Measurements from ENCODE around the gene COX10.
"Not testable (repeated sequence)": the region's sequence is repeated elsewhere in the genome, so short reads cannot be mapped to it uniquely, and the experiment has no call there.

COX10 gene

GRCh38 chr17:14069251-14070021 is at the start of gene COX10:
Gene COX10 (plus strand): TSS chr17:14069504. CDS start chr17:14069606, 102 bp downstream.
- DNase-seq (ENCODE audit: low read depth in 3 of 3) = peak; percentile 78 to 85 (median 80)

DNA sequence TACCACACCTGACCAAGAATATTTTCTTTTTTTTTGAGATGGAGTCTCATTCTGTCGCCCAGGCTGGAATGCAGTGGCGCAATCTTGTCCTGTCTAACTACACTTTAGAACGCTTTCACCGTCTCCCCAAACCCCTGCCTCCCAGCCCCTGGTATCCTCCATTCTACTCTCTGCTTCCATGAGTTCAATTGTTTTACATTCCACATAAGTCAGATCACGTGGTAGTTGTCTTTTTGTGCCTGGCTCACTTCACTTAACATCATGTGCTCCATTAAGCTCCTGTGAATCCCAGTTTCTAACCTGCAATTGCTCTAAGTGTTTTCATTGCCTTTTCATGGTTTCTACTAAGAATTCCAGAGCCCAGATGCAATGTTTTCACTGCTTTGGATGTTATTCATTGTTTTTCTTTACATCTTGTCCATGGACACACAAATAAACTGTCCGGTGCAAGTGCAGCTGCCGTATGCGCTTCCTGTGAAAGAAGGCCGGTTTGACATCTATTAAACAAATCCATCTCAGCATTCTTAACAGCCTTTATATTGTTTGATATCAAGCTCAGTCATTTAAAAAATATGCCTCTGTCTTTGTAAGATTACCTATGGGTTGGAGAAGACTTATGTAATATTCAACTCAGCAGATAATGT is 47.5 kb upstream of the COX10 start:
- not testable (repeated sequence) for DNase-seq (ENCODE audit: low read depth in 3 of 3)

DNA sequence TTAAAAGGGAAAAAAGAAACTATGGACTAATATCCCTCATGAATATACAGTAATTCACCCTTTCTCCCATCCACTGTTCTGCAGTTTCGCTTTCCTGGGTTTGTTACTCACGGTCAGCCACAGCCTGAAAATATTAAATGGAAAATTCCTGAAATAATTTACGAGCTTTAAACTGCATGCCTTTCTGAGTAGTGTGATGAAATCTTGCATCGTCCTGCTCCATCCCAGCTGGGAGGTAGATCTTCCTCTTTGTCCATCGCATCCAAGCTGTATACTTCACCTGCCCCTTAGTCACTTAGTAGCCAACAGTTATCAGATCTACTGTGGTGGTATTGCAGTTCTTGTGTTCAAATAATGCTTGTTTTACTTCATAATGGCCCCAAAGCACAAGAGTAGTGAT is 39.5 kb upstream of the COX10 start:
- not testable (repeated sequence) for DNase-seq (ENCODE audit: low read depth in 3 of 3)

DNA sequence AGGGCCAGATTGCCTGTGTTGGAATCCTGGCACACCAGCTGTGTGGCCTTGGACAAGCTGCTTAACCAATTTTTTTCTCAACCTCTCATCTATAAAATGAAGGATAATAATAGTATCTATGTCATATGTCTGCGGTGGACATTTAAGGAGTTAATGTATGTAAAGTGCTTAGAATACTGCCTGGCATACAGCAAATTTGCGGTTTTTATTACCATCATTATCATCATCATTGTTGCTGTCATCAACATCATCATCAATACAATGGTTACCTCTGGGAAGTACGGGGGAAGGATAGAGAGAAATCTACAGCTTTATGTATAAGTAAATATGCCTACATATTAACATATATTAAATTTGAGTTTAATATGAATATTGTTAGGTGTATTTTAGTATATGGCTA is 37.1 kb upstream of the COX10 start:
- no peak for DNase-seq (ENCODE audit: low read depth in 3 of 3)

DNA sequence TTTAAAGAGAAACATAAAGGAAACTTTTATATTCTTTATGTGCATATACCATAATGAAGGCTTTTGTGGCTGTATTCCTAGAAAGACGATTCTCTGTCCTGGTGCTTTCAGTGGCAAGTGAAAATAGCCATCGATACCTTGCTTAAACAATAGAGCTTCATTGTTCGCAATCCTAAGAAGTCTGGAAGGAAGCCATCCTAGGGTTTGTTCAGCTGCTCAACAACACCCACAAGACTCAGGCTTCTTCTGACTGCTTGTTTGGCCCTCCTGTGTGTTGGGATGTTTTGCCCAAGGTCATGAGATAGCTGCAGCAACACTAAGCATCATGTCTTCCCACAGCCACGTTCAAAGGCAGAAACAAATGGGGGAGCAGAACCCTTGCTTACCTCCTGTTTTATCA is 36.1 kb upstream of the COX10 start:
- no peak for DNase-seq (ENCODE audit: low read depth in 3 of 3)

GRCh38 chr17:14037453-14037852 is 31.9 kb upstream of the COX10 start:
- no peak for DNase-seq (ENCODE audit: low read depth in 3 of 3)

DNA sequence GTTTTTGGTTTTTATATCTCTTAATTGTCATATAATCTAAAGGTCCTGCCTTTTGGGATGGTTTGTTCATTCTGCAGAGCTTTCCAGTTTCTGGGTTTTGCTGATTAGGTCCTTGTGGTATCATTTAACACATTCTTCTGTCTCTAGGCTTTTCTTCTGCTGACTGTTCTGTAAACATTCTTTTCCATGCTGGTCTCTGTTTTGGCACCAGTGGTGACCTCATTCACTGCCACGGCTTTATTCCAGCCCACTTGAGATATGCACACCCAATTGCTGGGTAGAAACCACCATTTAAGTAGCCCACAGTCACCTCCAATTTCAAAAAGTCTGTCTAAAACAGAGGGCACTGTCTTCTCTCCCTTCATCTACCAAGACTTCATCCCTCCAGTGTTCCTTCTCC is 31.1 kb upstream of the COX10 start:
- no peak for DNase-seq (ENCODE audit: low read depth in 3 of 3)

- DNase-seq (ENCODE audit: low read depth in 3 of 3) = no peak
These were observed 26.9 kb upstream of the COX10 start for GRCh38 chr17:14042411-14042810.

GRCh38 chr17:14044702-14045101 is 24.6 kb upstream of the COX10 start:
- DNase-seq (ENCODE audit: low read depth in 3 of 3) = no peak

DNA sequence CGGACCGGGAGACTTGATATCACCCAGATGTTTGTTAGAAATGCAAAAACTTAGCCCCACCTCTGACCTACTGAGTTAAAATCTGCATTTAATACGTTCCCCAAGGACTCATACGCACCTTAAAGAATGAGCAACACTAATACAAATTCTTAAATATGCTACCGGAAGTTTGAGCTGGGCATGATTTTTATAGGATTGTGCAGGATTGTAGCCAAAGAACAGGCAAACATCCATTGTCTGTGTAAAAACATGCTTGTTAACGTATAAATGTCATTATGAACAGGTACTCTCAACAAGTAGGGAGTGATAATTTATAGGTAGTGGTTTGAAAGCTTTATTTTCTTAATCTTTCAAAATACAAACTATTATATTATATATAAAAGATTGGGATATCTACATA is 22.3 kb upstream of the COX10 start:
- DNase-seq (ENCODE audit: low read depth in 3 of 3) = no peak

- DNase-seq (ENCODE audit: low read depth in 3 of 3) = no peak
These were observed 21.7 kb upstream of the COX10 start for GRCh38 chr17:14047591-14047990.

GRCh38 chr17:14048169-14048568 is 21.1 kb upstream of the COX10 start:
- no peak for DNase-seq (ENCODE audit: low read depth in 3 of 3)

DNA sequence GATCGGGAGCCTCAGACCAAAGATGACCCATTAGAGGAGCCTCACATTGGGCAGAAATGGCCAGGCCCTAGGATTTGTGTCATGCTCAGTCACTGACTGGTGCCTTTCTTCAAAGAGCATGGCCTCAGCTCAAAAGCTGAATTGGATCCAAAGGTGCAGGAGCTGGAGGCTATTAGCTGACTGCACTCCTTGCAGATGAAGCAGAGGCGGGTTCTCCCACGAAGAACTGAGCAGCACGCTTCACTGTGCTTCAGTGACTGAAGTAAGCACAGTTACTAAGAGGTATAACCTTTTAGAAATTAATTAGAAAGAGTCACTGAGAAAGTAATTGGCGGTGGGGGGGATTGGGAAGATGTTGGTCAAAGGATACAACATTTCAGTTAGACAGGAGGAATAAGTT is 18.7 kb upstream of the COX10 start:
- DNase-seq (ENCODE audit: low read depth in 3 of 3) = no peak

GRCh38 chr17:14051692-14052091 is 17.6 kb upstream of the COX10 start:
- DNase-seq (ENCODE audit: low read depth in 3 of 3) = no peak

DNA sequence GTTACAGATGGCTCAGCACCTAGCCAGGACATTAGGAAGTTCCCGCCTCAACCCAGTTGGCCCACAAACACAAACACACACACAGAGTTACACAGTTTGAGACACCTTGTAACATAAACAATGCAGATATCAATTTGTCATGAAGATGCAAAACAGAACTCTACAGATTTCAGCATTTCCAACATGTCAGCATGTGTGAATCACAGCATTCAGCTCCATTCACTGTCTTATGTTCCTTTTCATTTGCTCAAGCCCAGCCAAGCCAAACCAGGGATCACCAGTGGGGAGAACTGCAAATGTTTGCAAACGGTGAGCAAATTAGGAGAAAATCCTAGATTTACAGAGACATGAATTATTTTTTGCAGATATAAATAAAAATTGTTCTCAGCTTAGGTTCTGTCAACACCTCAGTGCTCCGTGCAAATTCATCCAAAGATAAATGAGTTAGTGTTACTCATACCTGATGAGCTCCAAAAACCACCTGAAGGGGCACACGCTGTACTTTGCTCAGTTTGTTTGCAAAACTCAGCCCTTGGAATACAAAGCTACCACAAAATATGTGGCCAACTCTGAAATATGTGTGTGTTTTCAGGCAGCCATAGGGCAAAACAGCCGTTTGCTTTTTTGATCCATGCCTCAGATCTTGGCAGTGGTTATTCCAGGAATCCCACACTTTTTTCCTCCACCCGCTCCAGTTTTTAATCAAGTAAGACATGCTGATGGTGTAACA is 16.3 kb upstream of the COX10 start:
- DNase-seq (ENCODE audit: low read depth in 3 of 3) = no peak

GRCh38 chr17:14057591-14057990 is 11.7 kb upstream of the COX10 start:
- DNase-seq (ENCODE audit: low read depth in 3 of 3) = no peak

- no peak for DNase-seq (ENCODE audit: low read depth in 3 of 3)
These were observed 11.3 kb upstream of the COX10 start for GRCh38 chr17:14058051-14058450.

DNA sequence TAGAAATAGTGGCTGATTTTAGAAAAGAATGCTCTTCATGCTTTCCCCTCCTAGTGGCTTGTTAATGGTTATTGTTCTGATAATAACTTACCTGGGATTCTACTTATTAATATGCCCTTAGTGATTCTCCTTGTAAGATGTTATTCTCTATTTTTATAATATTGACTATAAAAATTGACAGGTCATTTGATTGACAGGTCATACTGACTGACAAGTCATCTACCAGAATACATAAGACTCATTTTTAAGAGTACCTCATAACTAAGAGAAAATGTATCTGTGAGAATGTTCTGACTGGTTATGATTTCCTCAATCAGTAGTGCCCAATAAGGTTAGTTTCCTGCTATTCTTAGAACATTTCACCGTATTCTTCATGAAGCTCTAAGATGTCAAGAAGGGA is 8.6 kb upstream of the COX10 start:
- DNase-seq (ENCODE audit: low read depth in 3 of 3) = no peak

GRCh38 chr17:14061666-14062560 is 7.4 kb upstream of the COX10 start:
- DNase-seq (ENCODE audit: low read depth in 3 of 3) = no peak

DNA sequence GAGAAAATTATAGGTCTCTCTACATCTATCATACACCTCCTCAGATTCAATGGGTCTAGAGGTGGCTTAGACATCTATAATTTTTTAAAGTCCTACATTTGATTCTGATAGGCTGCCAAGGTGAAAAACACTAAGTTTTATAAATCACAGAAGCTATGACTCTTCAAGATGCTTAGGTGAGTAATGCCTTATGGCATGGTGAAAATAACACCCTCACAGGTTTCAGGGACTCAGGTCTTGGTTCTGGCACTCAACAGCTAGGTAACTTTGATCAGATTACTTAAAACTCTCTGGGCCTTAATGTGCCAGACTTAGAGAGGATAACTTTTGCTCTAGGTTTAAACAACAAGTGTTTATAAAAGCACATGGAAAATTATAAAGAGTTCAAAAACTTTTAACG is 2.0 kb upstream of the COX10 start:
- no peak for DNase-seq (ENCODE audit: low read depth in 3 of 3)

DNA sequence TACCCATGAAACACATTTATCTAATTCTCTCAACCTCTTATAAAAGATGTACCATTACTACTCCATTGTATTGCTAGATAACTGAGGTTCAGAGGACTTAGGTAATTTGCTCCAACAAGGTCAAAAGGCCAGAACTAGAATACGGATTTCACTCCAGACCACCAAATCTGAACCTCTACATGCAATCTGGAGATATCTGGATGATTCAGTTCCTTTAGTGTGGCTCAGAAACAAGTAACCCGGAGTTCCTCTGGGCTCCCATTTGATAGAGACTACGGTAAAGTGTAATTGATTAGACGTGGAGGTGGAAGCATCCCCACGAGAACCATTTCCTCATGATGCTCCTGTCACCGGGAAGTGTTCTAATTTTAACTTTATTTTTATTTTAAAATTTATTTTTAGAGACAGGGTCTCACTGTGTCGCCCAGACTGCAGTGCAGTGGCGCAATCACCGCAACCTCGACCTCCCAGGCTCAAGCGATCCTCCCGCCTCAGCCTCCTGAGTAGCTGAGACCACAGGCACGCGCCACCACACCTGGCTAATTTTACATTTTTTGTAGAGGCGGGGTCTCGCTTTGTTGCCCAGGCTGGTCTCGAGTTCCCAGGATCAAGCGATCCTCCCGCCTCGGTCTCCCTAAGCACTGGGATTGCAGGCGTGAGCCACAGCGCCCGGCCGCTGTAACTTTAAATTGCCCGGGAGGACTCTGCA is 608 bp upstream of the COX10 start:
- no peak for DNase-seq (ENCODE audit: low read depth in 3 of 3)

Data from stimulated activated CD4-positive, alpha-beta T cell treated with anti-CD3 and anti-CD28 coated beads, TNF-alpha, amount 100 ng/mL, for 24 hours (primary cell).